ENCODE results near the gene GMEB1.
A peak's percentile ranks its signal among the peaks of the same experiment; 100 is the strongest.
"Not testable (repeated sequence)": the region's sequence is repeated elsewhere in the genome, so short reads cannot be mapped to it uniquely, and the experiment has no call there.

Gene GMEB1

DNA sequence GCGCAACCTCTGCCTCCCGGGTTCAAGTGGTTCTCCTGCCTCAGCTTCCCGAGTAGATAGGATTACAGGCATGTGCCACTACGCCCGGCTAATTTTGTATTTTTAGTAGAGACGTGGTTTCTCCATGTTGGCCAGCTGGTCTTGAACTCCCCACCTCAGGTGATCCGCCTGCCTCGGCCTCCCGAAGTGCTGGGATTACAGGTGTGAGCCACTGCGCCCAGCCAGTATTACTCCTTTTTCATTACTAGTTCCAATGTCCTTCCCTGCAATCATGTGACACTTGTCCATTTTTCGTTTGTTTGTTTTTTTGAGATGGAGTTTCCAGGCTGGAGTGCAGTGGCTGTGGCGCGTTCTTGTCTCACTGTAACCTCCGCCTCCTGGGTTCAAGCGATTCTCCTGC is 4.4 kb downstream of the GMEB1 start:
- DNase-seq: not testable (repeated sequence)

DNA sequence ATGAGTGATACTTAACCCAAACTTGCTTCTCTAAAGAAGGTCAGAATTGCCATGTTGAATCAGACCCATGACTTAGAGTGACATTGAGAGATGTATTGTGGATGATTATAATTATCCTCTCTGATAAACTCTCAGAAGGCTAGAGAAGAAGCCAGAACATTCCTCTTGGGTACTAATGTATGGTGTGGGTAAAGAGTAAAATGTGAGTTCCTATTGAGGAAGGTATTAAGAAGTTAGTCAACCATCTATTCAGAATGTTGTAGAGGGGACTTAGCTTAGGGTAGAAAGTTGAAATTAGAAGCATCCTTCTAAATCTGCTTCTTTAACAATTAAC is 7.3 kb downstream of the GMEB1 start:
- no peak for DNase-seq

DNA sequence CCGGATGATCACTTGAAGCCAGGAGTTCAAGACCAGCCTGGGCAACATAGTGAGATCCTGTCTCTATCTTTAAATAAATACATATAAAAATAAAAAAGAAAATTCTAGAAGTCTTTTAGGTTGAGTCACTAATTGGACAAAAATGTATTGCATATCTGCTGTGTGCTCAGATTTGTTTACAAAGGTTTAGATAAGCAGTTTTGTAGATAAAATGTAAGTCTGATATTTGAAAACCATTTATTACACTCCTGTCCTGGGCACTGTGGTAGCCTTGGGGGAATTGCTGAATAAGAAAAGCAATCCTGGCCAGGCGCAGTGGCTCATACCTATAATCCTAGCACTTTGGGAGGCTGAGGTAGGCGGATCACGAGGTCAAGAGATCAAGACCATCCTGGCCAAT is 11.6 kb downstream of the GMEB1 start:
- DNase-seq: no peak

DNA sequence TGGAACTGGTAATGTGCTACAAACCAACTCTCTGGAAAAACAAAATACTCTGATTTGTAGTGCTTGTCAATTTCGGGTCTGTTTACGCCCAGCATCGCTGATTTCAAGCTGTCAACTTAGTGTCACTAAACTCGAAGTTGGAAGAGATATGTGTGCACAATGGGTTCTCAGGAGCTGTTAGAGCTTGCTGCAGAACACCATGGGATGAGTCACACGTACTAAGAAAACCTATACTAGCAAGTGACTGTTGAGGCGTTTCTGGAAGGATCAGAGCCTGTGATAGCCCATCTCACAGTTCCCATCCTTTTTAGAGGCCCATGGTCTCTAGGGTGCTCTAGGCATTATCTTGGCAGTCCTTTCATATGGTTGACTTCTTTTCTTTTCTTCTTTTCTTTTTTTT is 14.3 kb downstream of the GMEB1 start:
- no peak for DNase-seq

DNA sequence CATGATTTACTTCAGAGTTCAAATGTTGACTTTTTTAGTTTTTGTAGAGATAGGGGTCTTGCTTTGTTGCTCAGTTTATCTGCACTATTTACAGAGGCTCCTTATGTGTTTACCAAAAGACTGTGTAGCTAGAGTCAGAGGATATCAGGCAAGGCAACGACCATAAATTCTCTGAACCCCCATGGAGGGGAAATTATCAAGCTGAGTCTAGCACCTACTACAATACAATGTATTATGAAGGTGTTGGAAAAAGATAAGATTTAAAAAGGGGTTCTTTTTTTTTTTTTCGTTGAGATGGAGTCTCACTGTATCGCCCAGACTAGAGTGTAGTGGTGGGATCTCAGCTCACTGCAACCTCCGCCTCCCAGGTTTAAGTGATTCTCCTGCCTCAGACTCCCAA is 16.4 kb downstream of the GMEB1 start:
- DNase-seq: no peak

DNA sequence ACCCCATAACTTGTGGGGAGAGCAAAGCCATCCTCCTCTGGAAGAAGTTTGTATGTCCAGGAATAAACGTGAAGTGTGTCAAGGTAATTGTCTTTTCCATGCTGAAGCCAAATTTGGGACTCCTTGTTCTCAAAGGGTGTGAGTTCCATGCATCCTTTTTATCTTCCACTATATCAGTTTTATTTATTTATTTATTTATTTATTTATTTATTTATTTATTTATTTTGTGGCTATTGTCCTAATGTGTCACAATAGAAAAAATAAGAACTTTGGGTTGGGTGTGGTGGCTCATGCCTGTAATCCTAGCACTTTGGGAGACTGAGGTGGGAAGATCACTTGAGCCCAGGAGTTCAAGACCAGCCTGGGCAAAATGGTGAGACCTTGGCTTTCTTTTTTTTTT is 23.0 kb downstream of the GMEB1 start:
- not testable (repeated sequence) for DNase-seq

DNA sequence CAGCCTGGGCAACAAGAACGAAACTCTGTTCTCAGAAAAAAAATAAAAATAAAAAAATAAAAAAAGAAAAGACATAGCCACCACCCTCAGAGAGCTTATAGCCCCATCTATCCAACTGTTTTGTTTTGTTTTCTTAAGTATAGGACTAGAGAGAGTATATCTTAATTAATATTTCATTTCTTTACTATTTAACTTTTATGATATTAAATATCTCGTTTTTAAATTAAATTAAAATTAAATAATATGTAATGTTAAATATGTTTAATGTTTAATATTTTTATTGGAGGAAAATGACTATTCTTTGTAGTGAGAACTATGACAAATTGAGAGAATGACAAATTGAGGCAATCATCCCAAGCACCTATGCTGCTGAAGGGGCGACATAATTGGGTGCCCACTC is 35.0 kb downstream of the GMEB1 start:
- DNase-seq: no peak

DNA sequence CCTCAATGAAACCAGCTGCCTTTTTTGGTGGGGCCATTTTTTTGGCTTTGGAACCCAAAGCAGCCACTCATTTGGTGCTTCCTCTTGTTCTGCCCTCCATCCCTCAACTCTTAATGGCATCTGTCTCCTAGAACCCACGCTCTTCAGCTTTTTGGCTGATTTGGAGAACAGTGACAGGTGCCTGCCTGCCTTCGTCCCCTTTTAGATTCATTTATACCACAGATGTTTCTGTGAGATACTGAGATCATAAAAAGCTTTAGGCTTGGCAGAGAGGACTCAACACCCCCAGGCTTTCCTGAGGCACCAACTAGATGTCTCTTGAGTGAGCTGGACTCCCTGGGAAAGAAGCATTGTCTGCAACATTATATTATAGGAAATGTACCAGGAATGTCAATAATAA is 47.8 kb downstream of the GMEB1 start:
- no peak for DNase-seq

DNA sequence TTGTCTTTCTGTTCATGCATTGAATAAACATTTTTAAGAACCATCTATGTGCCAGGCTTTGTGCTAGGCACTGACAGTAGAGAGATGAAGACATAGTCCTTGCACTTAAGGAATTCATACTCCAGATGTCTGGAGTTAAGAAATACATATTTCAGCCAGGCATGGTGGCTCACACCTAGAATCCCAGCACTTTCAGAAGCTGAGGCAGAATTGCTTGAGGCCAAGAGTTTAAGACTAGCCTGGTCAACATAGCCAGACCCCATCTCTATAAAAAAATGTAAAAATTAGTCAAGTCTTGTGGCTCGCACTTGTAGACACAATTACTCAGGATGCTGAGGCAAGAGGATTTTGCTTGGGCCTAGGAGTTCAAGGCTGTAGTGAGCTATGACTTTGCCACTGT is 49.6 kb downstream of the GMEB1 start:
- no peak for DNase-seq

DNA sequence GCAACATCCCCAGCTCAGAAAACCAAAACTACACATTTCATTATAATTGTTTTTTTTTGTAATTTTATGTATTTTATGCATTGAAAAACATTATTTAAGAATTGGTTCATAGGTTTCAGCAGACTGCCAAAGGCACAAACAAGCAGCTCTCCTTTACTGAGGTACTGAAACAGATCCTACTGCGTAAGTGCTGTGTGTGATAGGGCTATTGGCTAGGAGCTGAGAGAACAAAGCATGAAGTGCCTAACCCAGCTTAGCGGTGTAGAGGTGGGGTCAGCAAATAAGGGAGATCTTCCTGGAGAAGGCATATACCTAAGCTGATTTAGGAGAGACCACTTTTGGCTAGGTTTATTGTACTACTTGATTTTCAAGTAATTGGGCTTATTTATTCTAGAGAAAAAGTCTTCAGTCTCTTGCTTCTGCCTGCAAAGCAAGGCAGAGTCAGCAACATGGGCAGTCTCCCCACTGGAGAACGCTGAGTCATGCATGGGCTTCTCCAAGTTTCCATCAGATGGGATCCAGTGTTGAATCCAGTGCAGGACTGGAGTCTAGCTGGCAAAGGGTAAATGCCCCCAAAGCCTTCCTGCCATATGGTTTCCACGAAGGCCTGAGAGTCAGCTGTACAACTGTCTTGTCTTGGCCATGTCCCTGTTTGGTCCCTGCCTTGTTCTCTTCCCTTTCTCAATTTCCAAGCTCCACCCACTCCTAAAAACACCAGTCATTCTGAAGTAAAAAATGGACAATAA is 50.2 kb downstream of the GMEB1 start:
- no peak for DNase-seq

DNA sequence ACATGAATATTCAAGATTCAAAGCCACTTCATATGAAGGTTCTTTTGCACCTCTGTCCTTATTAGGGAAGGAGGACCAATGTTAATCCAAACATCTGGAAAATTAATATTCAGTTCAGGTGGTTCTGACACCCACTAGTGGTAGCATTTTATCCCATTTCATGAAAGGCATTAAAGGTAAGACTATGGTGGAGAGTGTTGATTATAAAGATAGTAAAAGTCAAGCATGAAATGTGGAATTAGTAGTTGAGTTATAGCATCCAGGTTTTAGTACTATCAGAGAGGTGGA is 50.7 kb downstream of the GMEB1 start:
- no peak for DNase-seq

DNA sequence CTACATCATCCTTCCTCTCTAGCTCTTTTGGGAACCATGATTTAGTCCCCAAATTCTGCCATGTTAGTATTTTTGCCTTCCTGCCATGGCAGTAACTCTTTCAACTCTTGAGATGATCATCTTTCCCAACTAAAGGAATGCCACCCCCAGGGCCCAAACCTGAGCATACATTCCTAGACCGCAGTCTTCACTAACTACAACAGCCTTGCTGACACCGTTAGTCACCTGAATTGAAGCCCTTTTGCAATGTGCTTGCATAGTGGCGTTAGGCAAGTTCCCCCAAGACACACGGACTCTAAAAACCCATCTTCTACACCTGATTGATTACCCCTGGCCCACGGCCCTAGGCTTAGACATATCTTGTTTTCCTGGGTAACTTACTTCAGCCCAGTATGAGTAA is 51.8 kb downstream of the GMEB1 start:
- no peak for DNase-seq

DNA sequence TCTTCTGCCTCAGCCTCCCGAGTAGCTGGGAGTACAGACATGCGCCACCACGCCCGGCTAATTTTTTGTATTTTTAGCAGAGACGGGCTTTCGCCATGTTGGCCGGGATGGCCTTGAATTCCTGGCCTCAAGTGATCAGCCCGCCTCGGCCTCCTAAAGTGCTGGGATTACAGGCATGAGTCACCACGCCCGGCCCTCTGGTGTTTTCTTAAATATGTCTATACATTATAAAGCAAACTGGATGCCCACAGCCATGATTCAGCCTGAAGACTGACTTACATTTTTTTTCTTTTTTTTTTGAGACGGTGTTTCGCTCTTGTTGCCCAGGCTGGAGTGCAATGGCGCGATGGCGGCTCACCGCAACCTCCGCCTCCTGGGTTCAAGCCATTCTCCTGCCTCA is 53.3 kb downstream of the GMEB1 start:
- not testable (repeated sequence) for DNase-seq

DNA sequence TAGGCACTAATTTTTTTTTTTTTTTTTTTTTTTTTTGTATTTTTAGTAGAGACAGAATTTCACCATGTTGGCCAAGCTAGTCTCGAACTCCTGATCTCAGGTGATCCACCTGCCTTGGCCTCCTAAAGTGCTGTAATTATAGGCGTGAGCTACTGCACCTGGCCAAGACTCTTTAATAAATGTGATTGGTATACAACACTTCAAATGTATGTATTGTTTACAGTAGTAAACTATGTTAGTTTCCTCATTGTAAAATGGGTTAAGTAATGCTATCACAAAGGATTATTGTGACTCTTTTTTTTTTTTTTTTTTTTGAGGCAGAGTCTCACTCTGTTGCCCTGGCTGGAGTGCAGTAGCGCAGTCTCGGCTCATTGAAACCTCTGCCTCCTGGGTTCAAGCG is 56.8 kb downstream of the GMEB1 start:
- not testable (repeated sequence) for DNase-seq

DNA sequence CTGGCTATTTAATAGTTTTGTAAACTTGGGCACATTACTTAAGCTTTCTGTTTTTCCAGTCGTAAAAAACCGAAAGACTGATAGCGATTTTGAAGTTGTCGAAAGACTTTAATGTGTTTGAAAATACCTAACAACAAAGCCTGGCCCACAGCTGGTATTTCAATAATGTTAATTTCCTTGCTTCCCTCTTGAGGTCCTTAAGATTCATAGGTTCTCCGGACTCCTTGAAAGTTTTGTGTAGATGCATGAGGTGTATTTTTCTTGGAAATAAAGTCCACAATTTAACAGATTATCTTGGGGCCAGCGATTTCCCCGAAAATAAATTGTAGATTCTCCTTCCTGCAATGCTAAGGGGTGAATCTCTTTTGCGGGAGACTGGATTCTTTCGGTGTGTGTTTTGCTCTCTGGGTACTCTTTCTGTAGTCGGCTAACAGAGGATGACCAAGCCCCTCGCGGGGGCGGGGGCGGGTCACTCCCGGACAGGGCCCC is 67.4 kb downstream of the GMEB1 start:
- no peak for DNase-seq

DNA sequence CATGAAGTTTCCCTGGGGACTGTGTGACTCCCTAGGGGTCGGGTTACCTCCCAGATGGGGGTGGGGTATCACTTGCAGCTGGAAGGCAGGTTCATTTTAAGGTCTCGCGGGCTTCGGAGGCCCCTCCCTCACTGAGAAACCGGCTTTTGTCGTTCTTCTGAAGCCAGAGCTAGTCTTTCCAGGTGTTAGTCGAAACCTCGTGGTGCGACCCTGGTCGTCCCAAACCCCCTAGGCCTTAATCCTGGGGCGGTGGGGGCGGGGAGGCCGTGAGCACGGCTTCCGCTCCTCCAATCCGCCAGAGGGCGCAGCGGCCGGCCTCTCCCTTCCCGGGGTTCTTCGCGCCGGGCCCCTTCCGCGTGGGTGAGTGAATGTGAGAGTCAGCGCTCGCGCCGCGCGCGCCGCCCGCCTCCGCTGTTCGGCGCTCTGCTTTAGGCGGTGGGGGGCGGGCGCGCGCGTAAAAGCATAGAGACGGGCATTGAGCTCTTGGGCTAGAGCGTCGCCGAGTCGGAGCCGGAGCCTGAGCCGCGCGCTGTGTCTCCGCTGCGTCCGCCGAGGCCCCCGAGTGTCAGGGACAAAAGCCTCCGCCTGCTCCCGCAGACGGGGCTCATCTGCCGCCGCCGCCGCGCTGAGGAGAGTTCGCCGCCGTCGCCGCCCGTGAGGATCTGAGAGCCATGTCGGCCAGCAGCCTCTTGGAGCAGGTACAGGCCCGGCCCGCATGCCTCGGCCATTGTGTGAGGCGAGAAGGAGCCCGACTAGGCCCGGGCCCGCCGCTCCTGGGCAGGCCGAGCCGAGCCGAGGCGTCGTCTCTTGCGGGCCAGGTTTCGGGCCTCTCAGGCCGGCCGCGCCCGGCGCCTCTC is 68.1 kb downstream of the GMEB1 start, which contains the start of gene YTHDF2:
TSS of gene YTHDF2 (plus strand) at position 491 of the 857 bp plus-strand sequence. CDS start at position 672, 181 bp downstream.
- peak; percentile 94 for DNase-seq

DNA sequence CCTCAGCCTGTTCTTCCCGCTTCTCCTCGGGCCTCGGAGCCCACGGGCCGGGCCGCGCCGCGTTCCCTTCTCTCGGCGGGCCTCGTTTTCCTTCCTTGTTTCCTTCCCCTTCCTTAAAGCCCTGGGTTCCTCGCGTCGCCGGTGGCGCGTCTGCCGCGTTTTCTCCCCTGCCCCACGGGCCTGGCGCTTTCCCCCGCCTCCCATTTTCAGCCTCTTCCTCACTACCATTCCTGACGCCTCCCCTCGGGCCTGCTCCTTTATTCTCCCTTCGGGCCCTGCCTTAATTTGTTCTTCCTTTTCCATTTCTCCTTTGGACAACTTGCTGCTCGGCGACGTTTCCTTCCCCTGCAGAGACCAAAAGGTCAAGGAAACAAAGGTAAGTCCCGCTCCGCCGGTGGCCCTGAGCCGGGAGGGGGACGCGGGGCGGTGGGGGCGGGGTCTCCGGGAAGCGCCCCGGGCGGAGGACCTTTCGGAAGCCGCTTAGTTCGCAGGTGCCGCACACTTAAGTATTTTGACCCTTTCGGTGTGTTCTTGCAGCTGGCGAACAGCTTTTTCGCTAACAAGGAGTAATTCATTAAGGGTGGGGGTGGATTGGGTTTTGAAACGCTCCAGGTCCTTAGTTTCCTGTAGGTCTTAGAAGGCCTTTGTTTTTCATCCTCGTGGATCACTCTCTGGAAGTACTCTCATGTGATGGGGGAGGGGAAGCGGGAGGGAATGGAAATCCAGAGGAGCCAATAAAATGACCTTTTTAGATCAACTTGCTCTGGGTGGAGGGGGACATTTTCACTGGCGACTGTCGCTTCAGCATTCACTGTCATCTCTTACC is 68.9 kb downstream of the GMEB1 start:
- DNase-seq: no peak

DNA sequence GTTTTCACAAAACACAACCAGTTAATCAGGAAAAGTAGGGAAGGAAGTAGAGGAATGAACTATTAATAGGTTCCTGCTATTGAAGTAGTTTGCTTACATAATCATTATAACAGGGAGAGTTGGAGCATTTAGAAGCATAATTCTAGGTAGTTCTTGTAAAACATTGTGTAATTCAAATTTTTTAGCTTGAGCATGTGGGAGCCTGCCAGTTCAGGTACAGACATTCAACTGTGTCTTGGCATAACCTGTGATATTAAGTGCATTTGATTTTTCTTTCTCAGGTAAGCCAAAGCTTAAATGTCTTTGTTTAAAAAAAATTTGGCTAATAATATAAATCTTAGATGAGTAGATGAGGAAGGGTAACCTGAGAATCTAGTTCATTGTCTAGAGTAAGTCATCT is 71.5 kb downstream of the GMEB1 start:
- DNase-seq: no peak

DNA sequence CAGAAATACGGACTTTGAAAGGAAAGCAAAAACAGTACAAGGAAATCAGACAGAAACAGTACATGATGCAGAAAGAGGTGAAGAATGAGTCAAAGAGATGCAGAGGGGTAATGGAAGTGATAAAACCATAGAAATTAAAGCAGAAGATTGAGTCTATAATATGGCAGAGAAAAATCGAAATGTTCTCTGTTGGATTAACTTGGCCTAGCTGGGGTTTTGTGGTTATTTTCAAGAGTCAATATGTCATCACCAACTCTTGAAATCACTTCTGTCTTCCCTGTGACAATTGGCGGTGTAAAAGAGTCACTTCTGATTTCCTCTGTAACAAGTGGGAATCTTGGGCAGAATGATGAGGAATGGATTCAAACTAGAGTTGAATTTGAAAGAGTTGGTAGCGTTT is 75.6 kb downstream of the GMEB1 start:
- DNase-seq: no peak

DNA sequence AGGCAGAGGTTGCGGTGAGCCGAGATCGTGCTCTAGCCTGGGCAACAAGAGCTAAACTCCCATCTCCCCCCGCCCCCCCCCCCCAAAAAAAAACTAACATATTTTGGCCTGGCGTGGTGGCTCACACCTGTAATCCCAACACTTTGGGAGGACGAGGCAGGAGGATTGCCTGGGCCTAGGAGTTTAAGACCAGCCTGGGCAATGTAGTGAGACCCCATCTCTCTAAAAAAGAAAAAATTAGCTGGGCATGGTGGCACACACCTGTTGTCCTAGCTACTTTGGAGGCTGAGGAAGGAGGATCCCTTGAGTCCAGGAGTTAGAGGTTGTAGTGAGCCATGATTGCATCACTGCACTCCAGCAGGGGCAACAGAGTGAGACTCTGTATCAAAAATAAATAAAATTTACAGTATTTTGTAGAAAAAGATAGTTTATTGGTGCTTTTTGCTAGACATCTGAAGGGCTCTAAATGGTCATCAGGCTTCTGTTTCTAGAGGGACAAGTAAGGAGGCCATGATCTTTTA is 77.1 kb downstream of the GMEB1 start:
- DNase-seq: no peak

DNA sequence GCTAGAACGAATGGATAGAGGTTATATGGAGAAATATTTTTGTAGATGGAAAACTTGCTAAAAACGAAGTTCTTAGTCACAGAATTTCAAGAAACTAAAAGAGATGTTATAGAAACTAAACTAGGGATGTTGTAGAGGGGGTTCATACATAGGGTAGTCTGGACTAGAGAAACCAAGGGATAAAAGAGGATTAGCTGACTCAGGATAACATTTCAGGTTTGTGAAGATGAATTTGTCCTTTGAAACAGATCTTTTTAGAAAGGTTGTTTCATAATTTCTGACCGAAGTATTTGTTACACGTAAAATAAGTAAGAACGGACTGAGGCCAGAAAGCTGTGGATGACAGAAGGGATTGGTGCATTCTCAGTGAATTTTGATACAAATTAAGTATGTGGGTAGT is 81.7 kb downstream of the GMEB1 start:
- DNase-seq: no peak

DNA sequence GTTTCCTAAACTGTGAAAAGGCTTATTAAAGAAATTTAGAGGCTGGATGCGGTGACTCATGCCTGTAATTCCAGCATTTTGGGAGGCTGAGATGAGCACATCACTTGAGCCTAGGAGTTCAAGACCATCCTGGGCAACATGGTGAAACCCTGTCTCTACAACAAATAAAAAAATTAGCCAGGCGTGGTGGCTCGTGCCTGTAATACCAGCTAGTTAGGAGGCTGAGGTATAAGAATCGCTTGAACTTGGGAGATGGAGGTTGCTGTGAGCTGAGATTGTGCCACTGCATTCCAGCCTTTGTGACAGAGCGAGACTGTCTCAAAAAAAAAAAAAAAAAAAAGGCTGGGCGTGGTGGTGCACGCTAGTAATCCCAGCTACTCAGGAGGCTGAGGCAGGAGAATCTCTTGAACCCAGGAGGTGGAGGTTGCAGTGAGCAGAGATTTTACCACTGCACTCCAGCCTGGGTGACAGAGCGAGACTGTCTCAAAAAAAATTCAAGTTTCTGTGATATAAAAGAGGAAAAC is 82.2 kb downstream of the GMEB1 start:
- not testable (repeated sequence) for DNase-seq

Data from NCI-H1048 (cell line).